SK-N-MC (cell line): ENCODE data around the gene LGMN.

Experiments
- EZH2 ChIP-seq: fragments of 200-600 bp; sonication (generic); IDR thresholded peaks from one replicate; pipeline ENCODE4 v1.6.1; 2017; ENCODE audit warnings: antibody characterized with exemption
- POLR2AphosphoS5 ChIP-seq: IDR thresholded peaks from 2 replicates; pipeline ENCODE4 v1.6.1; 2012; ENCODE audit warnings: mild to moderate bottlenecking, low read depth, low read length, borderline replicate concordance

DNA sequence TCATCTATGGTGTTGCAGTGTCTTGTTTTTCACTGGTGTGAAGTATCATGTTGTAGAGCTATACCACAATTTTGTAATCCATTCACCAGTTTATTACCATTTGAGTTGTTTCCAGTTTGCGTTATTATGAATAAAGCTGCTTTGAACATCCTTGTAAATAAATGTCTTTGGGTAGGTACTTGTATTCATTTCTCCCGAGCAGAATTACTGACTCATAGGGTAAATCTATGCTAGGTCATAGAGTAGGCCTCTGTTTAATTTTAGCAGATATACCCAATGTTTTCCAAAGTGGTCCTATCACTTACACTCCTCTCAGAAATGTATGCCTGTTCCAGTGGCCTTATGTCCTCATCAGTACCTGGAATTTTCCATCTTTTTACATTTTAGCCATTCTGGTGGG, 39.1 kb upstream of the LGMN start:
- no peak for TF ChIP-seq POLR2AphosphoS5
- no peak for TF ChIP-seq EZH2
